Ascending aorta (tissue), 2 donors: ENCODE data around the gene SHISA4. TPM values are rescaled to one million over a fixed set of nuclear protein-coding genes. Genes with fewer than 3 reads are reported as not detected.
A peak's percentile ranks its signal among the peaks of the same experiment; 100 is the strongest.

Experiments used
- DNase-seq, 2 donors: peaks; one replicate each; pipeline ENCODE4 v3.0.0-alpha.2; 2019; ENCODE audit warnings: low spot score in 2 of 2
- H3K27ac ChIP-seq, 2 donors: fragments of 200-600 bp; sonication (generic); one replicate each; pipeline ENCODE4 v1.5.1; 2016 to 2017; ENCODE audit warnings: mild to moderate bottlenecking in 1 of 2
- H3K27me3 ChIP-seq: fragments of 200-600 bp; sonication (generic); one replicate; pipeline ENCODE4 v1.5.1; 2017
- H3K36me3 ChIP-seq, 2 donors: fragments of 200-600 bp; sonication (generic); one replicate each; pipeline ENCODE4 v1.5.1; 2016
- H3K4me1 ChIP-seq, 2 donors: fragments of 200-600 bp; sonication (generic); one replicate each; pipeline ENCODE4 v1.5.1; 2016 to 2017; ENCODE audit warnings: mild to moderate bottlenecking in 1 of 2
- H3K4me3 ChIP-seq, 2 donors: fragments of 200-600 bp; sonication (generic); one replicate each; pipeline ENCODE4 v1.5.1; 2016 to 2017; ENCODE audit warnings: mild to moderate bottlenecking in 1 of 2
- H3K9me3 ChIP-seq, 2 donors: fragments of 200-600 bp; sonication (generic); one replicate each; pipeline ENCODE4 v1.5.1; 2016
- intact Hi-C: fragments of 100-400 bp; cut with DNase I; formaldehyde crosslinking; loops from one replicate; pipeline ENCODE4 v1.15.1; 2023
- total RNA-seq: library from RNA; depleted of rRNA; stranded (reverse); fragments of >200 nt; gene quantifications from one replicate; pipeline ENCODE4 v1.1.0, GENCODE V29; 2016
- TF ChIP-seq, protein P1 (sequence below), 3 experiments: fragments of 200-600 bp in 2 of 3; fragments of 450-650 bp in 1 of 3; sonication (generic) in 2 of 3; IDR thresholded peaks; one replicate each; pipeline ENCODE4 v1.5.1; 2016 to 2019; ENCODE audit warnings: antibody characterized with exemption in 3 of 3, mild to moderate bottlenecking in 1 of 3, moderate library complexity in 1 of 3

The SHISA4 gene
- total RNA-seq, 1 donor from 2014 or later: 62.5 TPM

- intact Hi-C loops: no loop called here
- H3K27ac ChIP-seq: peak overlapping the region; percentile 87 to 94
- TF ChIP-seq, protein P1, sequence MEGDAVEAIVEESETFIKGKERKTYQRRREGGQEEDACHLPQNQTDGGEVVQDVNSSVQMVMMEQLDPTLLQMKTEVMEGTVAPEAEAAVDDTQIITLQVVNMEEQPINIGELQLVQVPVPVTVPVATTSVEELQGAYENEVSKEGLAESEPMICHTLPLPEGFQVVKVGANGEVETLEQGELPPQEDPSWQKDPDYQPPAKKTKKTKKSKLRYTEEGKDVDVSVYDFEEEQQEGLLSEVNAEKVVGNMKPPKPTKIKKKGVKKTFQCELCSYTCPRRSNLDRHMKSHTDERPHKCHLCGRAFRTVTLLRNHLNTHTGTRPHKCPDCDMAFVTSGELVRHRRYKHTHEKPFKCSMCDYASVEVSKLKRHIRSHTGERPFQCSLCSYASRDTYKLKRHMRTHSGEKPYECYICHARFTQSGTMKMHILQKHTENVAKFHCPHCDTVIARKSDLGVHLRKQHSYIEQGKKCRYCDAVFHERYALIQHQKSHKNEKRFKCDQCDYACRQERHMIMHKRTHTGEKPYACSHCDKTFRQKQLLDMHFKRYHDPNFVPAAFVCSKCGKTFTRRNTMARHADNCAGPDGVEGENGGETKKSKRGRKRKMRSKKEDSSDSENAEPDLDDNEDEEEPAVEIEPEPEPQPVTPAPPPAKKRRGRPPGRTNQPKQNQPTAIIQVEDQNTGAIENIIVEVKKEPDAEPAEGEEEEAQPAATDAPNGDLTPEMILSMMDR (IDR thresholded peaks at IDR 0.05): no peak
- H3K4me1 ChIP-seq: peaks cover 20 to 44% of the 10 kb centered on the region in 2 donors
- H3K4me3 ChIP-seq: no peak overlapping the region
- H3K9me3 ChIP-seq: no peaks in the 10 kb centered on the region
- no peaks in the 10 kb centered on the region for H3K27me3 ChIP-seq
- DNase-seq: no peak
- peaks cover 0 to 7% of the 10 kb centered on the region in 2 donors for H3K36me3 ChIP-seq
These were observed 3.5 kb downstream of the SHISA4 start for GRCh38 chr1:201892211-201892610.

DNA sequence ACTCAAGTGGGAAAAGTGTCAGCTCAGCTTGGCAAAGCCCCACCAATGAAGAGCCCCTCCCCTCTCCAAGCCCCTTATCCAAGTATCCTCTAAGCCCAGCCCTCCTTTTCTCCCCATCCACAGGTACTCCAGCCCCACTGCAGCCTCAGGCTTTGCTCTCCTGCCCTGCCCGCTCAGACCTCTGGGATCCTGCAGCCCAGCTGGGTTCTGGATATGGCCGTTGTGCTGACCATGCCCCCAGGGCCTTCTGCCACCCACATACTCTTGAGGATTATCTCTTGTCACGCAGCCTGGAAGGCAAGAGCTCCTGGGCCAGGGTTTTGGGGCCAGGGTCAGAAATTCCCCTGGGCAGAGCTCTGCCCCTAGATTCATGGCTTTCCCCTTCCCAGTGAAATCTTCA lies 4.7 kb downstream of the SHISA4 start:
- H3K27ac ChIP-seq: peak overlapping the region; percentile 87 to 94
- H3K9me3 ChIP-seq: no peaks in the 10 kb centered on the region
- H3K36me3 ChIP-seq: peaks cover 11 to 20% of the 10 kb centered on the region in 2 donors
- no peak for DNase-seq
- H3K27me3 ChIP-seq: no peaks in the 10 kb centered on the region
- TF ChIP-seq, protein P1 (IDR thresholded peaks at IDR 0.05): no peak
- H3K4me3 ChIP-seq: no peak overlapping the region
- intact Hi-C loops: no loop called here
- peaks cover 24 to 51% of the 10 kb centered on the region in 2 donors for H3K4me1 ChIP-seq

DNA sequence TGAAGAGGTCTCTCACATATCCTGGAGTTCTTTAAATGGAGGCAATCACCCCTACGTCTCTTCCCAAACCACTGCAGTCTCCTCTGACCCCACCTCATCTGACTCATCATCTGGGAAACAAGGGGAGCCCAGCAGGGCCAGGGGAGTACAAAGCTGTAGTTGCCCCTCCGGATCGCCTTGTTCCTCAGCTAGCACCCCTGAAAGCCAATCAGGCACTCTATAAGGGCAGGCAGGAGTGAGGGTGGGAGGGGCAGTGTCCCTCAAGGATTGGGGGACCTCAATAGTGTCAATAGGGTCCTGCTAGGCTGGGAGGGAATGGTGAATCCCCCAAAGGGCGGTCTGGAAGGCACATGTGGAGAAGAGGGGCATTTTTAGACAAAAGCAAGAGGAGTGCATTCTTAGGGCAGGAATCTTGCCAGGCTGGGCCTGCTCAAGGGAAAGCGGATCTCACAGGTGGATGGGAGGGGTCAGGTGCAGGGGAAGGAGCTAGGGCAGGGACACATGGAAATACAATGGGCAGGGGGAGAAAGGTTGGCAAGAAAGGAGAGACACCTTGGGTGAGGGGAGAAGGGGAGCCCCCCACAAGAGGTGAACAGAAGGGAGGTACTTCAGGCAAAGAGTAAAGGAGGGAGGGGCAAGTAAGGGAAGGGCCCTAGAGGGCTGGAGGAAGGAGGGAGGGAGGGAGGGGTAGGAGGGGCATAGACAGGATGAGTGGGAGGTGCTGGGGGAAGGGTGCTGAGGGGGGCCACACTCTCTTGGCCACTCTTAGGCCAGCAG lies 5.8 kb downstream of the SHISA4 start:
- TF ChIP-seq, protein P1 (IDR thresholded peaks at IDR 0.05): no peak
- Histone ChIP-seq H3K27ac (peak overlapping the region; percentile 87 to 94), H3K9me3 (no peaks in the 10 kb centered on the region), H3K27me3 (no peaks in the 10 kb centered on the region), H3K36me3 (peaks cover 22 to 30% of the 10 kb centered on the region in 2 donors), H3K4me1 (peaks cover 32 to 62% of the 10 kb centered on the region in 2 donors), H3K4me3 (no peak overlapping the region)
- intact Hi-C loops: loop anchor here (1.0 kb wide), 2 partner anchors 16 to 78 kb away; no protein-coding TSS in a partner anchor
- DNase-seq: no peak

- no peaks in the 10 kb centered on the region for H3K9me3 ChIP-seq
- no peak overlapping the region for H3K4me3 ChIP-seq
- peaks cover 28 to 37% of the 10 kb centered on the region in 2 donors for H3K36me3 ChIP-seq
- TF ChIP-seq, protein P1 (IDR thresholded peaks at IDR 0.05): no peak
- H3K27ac ChIP-seq: peak overlapping the region; percentile 87 to 94
- DNase-seq: no peak
- peaks cover 36 to 66% of the 10 kb centered on the region in 2 donors for H3K4me1 ChIP-seq
- intact Hi-C loops: loop anchor here (1.0 kb wide), 2 partner anchors 17 to 77 kb away; no protein-coding TSS in a partner anchor
- H3K27me3 ChIP-seq: no peaks in the 10 kb centered on the region
These were observed 6.5 kb downstream of the SHISA4 start for GRCh38 chr1:201895120-201895665.

- peak; percentile 69 to 96 for DNase-seq
- TF ChIP-seq, protein P1 (IDR thresholded peaks at IDR 0.05): peak; percentile 90 to 97 (median 94)
- peak overlapping the region; percentile 87 to 94 for H3K27ac ChIP-seq
- H3K4me1 ChIP-seq: peaks cover 42 to 69% of the 10 kb centered on the region in 2 donors
- peaks cover 29 to 37% of the 10 kb centered on the region in 2 donors for H3K36me3 ChIP-seq
- H3K9me3 ChIP-seq: no peaks in the 10 kb centered on the region
- intact Hi-C loops: loop anchor here (1.0 kb wide), 3 partner anchors 18 to 76 kb away; partner anchors contain the start of gene LMOD1
- no peak overlapping the region for H3K4me3 ChIP-seq
- H3K27me3 ChIP-seq: no peaks in the 10 kb centered on the region
These were observed 7.5 kb downstream of the SHISA4 start for GRCh38 chr1:201895913-201896807.
